ENCODE data around the gene OPN3.

- no peak for TF ChIP-seq CTCF (optimal IDR thresholded peaks at IDR 0.05 in 1 of 3, IDR thresholded peaks at IDR 0.05 in 1 of 3, conservative IDR thresholded peaks at IDR 0.05 in 1 of 3; ENCODE audit: extremely low read depth in 1 of 3, insufficient read depth in 2 of 3, low read length in 3 of 3)
- TF ChIP-seq EZH2 (IDR thresholded peaks at IDR 0.05; ENCODE audit: low read length), result no peak
Measured at GRCh38 chr1:241640867-241641622, 876 bp upstream of the OPN3 start.

All from keratinocyte (primary cell).